GM19372 (cell line): ENCODE measurements around the gene FUT4.
"Not testable (repeated sequence)": the region's sequence is repeated elsewhere in the genome, so short reads cannot be mapped to it uniquely, and the experiment has no call there.

Experiments used
- ATAC-seq: cut with Tn5 transposase; IDR thresholded peaks from one replicate; pipeline ENCODE4 v1.9.1; 2021; ENCODE audit warnings: mild to moderate bottlenecking, low read depth, moderate library complexity; ENCODE audit not compliant: unreplicated experiment

The FUT4 gene

DNA sequence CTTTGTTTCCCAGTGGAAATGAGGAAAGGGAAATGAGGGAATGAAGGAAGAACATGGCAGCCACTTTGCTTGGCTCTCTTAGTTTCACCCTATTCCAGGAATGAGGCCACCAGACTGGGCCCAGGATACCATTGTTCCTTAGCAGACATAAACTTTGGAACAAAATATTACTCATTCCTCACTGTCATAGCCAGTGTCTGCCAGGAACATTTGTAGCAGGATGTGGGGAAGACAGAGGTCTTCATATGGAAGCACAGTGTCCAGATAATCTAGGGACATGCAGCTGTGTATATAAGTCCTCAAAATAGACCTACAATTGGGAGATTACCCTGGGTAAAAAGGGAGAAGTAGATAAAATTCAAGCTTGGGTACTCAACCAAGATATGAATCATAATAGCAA lies 15.2 kb upstream of the FUT4 start:
- no peak for ATAC-seq

GRCh38 chr11:94532211-94532610 lies 11.5 kb upstream of the FUT4 start:
- ATAC-seq: no peak

- no peak for ATAC-seq
Measured at GRCh38 chr11:94533206-94533605, 10.5 kb upstream of the FUT4 start.

DNA sequence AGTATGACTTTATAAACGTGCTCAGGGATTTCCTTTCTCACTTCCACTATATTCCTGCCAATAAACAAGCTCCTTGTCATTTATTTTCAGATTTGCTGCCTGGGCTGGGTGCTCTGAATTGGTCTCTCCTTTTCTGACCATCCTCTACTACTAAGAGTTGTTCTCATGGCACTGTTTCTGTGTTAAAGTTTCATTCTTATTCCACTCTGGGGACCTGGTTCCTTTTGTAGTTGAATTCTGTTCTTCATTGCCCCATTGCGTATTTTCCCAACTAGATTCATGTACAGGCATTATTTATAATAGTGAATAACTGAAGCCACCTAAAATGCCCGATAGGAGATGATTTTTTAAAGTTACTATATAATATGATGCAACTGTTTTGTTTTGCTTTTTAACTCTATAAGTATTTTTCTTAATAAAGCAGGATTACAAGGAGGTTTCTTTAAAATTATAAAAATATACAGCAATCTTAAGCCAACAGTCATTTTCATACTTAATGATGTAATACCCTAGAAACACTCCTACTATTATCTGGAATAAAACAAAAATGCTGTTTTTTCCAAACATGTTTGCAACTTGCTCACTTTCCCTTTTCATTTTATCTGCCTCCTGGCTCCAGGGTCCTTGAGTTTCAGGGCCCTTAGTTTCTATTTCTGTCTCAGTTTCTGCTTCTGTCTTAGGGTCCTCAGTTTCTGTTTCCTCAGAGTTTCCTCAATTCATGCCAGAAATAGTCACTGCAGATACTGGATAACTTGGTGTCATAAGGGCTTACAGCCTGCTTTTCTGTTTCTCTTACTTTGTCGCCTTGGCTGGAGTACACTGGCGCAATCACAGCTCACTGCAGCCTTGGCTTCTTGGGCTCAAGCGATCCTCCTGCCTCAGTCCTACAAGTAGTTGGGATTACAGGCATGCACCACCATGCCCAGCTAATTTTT lies 9.8 kb upstream of the FUT4 start:
- ATAC-seq: no peak

DNA sequence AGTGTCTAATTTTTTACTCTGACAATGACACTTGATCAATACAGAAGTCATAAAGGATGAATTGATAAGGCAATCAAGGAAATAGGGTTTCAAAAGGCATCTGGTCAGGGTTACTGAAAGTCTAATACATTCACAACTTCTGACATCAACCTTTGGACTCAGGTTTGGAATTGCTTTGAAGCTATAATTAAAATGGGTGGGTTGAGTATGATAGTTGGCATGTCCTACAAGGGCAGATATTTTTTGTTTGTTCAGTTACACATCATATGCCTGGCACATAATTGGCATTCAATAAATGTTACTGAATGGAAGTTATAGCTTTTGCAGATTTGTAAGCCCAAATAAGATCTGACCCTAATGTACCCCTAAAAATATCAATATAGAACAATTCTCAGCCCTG lies 7.3 kb upstream of the FUT4 start:
- no peak for ATAC-seq

DNA sequence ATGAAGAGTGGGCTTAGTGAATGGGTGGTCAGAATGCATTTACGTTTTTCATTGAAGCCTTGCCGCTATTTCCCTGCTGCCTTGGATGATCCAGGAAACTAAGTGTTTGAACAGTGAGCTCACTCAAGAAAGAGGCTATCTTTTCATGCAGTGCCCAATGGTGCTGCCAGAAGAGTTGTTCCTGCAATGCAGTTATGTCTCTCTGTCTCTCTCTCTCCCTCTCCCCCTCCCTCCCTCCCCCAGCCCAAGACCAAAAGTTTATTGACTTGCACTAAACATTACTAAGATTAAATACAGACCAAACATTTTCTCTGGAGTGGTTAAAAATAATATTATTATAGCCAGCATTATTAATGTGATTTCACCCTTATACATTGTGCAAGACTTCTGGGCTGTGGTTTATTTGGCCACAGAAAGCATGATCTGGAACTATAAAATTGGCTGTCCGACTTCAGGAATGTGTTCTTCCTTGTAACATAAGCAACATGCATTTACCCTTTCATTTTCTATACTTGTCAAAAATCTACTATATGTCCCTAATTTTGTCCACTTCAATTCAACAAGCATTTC lies 6.6 kb upstream of the FUT4 start:
- no peak for ATAC-seq

DNA sequence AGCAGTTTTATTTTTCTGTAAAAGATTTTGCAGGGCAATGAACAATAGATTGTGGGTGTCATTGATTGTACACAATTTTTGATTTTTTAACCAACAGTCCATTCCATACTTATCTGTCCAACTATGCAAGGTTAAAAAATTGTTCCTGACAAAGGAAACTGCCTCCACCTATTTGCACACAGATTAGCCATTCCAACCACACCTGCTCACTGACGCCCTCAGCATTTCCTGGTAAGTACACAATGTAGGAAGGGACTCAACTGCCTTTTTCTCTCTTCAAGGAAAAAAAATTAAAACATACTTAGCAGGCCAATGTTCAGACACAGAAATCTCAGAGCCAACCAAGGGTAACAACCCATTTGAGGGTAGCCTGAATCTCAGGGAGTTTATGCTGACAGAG lies 4.3 kb upstream of the FUT4 start:
- no peak for ATAC-seq

GRCh38 chr11:94544646-94545263 lies 1.0 kb downstream of the FUT4 start:
- no peak for ATAC-seq

GRCh38 chr11:94545264-94546161 lies 1.8 kb downstream of the FUT4 start:
- ATAC-seq: no peak

DNA sequence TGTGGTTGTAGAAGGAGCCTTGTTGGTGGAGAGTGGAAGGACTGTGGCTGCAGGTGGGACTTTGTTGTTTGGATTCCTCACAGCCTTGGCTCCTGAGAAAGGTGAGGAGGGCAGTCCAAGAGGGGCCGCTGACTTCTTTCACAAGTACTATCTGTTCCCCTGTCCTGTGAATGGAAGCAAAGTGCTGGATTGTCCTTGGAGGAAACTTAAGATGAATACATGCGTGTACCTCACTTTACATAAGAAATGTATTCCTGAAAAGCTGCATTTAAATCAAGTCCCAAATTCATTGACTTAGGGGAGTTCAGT lies 2.4 kb downstream of the FUT4 start:
- no peak for ATAC-seq

DNA sequence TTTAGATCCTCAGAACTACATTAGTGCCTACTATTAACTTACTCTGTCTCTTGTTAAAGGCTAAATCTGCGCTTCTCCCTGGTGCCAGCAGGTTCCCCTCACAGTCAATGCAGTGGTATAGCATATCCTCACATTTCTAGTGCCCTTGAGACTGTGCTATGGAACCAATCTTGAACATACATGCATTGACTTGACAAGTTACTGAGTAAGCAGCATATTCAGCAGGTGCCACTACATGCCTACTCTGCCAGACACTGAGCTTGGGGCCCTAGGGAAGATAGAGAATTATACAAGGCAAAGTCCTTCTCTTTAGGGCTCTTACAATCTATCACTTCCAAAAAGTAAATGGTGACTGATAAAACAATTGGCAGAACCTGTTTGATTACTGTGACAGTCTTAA lies 3.2 kb downstream of the FUT4 start:
- no peak for ATAC-seq

- ATAC-seq: no peak
Measured at GRCh38 chr11:94549146-94549545, 5.4 kb downstream of the FUT4 start.

DNA sequence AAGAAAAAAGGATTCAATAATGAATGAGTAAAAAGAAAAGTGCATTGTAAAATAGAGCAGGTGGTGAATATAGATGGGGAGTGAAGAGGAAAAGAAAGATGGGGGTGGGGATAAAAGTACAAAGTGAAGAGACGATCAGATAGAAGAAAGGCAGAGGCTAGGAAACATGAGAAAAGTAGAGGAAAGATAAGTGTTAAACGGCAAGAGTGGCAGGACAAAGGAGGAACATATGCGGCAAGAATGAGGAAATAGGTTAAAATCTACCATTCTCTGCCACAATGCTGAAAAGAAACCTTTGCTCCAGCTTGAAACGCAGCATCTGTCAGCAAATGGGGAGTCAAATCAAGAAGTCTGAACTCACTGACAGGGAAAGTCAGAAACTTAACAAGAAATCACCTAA lies 6.8 kb downstream of the FUT4 start:
- ATAC-seq: no peak

DNA sequence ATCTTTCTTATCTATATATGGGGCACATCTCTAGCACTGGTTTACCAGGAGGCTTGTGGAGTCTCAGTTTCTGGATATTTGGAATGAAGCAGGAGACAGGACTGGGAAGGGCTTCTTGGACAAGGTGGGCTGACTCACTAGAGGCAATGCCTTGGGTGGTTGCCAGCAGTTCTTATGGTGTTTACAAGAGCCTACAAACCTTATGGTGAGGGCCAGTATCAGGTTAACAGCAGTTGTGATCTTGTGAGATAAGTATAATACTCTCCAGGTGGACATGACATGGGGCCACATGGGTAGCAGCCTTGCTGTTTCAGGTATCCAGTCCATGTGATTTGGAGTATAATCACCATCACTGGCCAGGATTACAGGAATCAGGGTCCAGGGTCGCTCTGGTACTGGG lies 10.2 kb downstream of the FUT4 start:
- no peak for ATAC-seq

- not testable (repeated sequence) for ATAC-seq
Measured at GRCh38 chr11:94555752-94556329, 12.1 kb downstream of the FUT4 start.

GRCh38 chr11:94557421-94557820 lies 13.7 kb downstream of the FUT4 start:
- no peak for ATAC-seq

GRCh38 chr11:94557992-94558391 lies 14.3 kb downstream of the FUT4 start:
- no peak for ATAC-seq

- ATAC-seq: peak; percentile 67
Measured at GRCh38 chr11:94558468-94558867, 14.7 kb downstream of the FUT4 start.

DNA sequence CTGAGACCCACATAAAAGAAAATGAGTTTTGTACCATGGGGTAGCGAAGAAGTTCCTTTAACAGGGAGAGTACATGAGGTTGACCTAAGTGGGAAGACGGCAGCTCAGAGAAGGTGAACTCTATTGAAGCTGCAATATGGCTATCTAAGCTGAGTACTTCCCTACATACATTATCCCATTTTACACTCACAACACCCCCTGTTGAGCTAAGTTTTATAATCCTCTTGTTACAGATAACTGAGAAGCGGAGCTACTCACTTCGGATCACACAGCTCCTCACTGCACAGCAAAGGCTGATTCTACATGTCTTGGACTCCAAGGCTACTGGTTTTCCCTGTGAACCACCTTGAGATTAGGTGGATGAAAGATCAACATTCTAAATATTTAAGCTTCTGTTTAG lies 15.2 kb downstream of the FUT4 start:
- ATAC-seq: no peak

DNA sequence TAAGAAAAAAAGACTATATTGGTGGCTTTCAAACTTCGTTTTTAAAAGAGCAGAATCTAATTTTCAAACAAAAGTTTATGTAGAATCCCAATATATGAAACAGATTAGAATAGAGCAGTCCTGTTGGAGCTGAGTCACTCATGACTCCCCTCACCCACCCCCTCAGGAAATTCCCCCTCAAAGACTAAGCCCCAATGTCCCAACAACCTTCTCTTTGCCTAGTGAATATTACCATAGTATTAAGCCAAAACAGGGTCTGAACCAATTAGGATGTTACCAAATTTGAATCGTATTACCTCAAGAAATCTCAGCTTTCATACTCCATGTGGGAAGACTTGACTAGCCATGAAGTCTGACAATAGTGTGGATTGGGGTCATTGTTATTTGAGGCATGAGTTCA lies 15.6 kb downstream of the FUT4 start:
- no peak for ATAC-seq

GRCh38 chr11:94560834-94561233 lies 17.1 kb downstream of the FUT4 start:
- no peak for ATAC-seq
